GM12878 (cell line): ENCODE data around the gene STX16. TPM values are rescaled to one million over a fixed set of nuclear protein-coding genes. Genes with fewer than 3 reads are reported as not detected.

ENCODE experiments used
- ATAC-seq: fragments of 200-7000 bp; cut with Tn5 transposase; 3 replicates; pipeline ENCODE4 v1.9.1; 2020; ENCODE audit warnings: mild to moderate bottlenecking, moderate library complexity
- BruUV-seq: library from RNA; stranded (reverse); fragments of 400-500 nt; replicated peaks from 2 replicates; lab custom pipeline; 2021; lab: Mats Ljungman, UMichigan
- CTCF ChIA-PET: fragments of 300-600 bp; sonication (Branson Sonifier 250); formaldehyde crosslinking; extraction: SDS; loops from one replicate; lab custom pipeline; 2021; ENCODE audit warnings: inconsistent platforms; lab: Yijun Ruan, JAX
- POLR2A ChIA-PET: fragments of 350-600 bp; formaldehyde crosslinking; extraction: SDS; loops from one replicate; lab custom pipeline; 2021; ENCODE audit warnings: inconsistent platforms; lab: Charles Lee
- RAD21 ChIA-PET: fragments of 300-600 bp; sonication (Branson Sonifier 250); formaldehyde crosslinking; loops from one replicate; lab custom pipeline; 2023; ENCODE audit warnings: antibody characterized with exemption; ENCODE audit not compliant: unreplicated experiment; lab: Charles Lee
- SMC1A ChIA-PET: fragments of 300-600 bp; sonication (Branson Sonifier 250); formaldehyde crosslinking; loops from one replicate; lab custom pipeline; 2023; ENCODE audit not compliant: unreplicated experiment, uncharacterized antibody; lab: Charles Lee
- DNase-seq: peaks from one replicate; pipeline ENCODE4 v3.0.0-alpha.2; 2011; ENCODE audit warnings: low read depth, low spot score
- FAIRE-seq: peaks from 3 replicates; lab custom pipeline; 2011; peaks lifted over from hg19 to GRCh38; lab: Jason Lieb, UNC
- H2AFZ ChIP-seq: 2 replicates; pipeline ENCODE4 v1.6.0; 2011; ENCODE audit warnings: low read depth, low read length, control low read depth; ENCODE audit not compliant: control insufficient read depth
- H3K27ac ChIP-seq: 2 replicates; pipeline ENCODE4 v1.5.1; 2011; ENCODE audit warnings: control low read depth; ENCODE audit not compliant: control insufficient read depth, insufficient read depth
- H3K27me3 ChIP-seq, 2 experiments: replicated peaks in 1 of 2; 2 replicates each; pipeline versions ENCODE4 v1.6.0 to v1.6.1; 2011; ENCODE audit warnings: low read length in 1 of 2; ENCODE audit not compliant: control insufficient read depth in 2 of 2, insufficient read depth in 2 of 2
- H3K36me3 ChIP-seq, 2 experiments: 2 replicates each; pipeline ENCODE4 v1.5.1; 2011; ENCODE audit warnings: low read length in 1 of 2; ENCODE audit not compliant: control insufficient read depth in 2 of 2, insufficient read depth in 2 of 2
- H3K4me1 ChIP-seq: 2 replicates; pipeline ENCODE4 v1.6.1; 2011; ENCODE audit warnings: mild to moderate bottlenecking, low read length, moderate library complexity, mixed read lengths; ENCODE audit not compliant: control insufficient read depth, insufficient read depth
- H3K4me2 ChIP-seq: 2 replicates; pipeline ENCODE4 v1.6.0; 2011; ENCODE audit warnings: control low read depth; ENCODE audit not compliant: control insufficient read depth, insufficient read depth
- H3K4me3 ChIP-seq: fragments of 200-600 bp; sonication (generic); 2 replicates; pipeline ENCODE4 v1.5.1; 2016
- H3K79me2 ChIP-seq: 2 replicates; pipeline ENCODE4 v1.6.0; 2011; ENCODE audit warnings: low read length; ENCODE audit not compliant: control insufficient read depth, insufficient read depth
- H3K9ac ChIP-seq: 2 replicates; pipeline ENCODE4 v1.8.0; 2011; ENCODE audit warnings: low read length, control low read depth, mixed read lengths; ENCODE audit not compliant: control insufficient read depth, insufficient read depth
- H3K9me3 ChIP-seq: replicated peaks from 3 replicates; pipeline ENCODE4 v1.5.1; 2011; ENCODE audit warnings: mild to moderate bottlenecking, low read length; ENCODE audit not compliant: control insufficient read depth, insufficient read depth
- H4K20me1 ChIP-seq: 2 replicates; pipeline ENCODE4 v1.6.0; 2011; ENCODE audit not compliant: control insufficient read depth, insufficient read depth
- POLR2A ChIP-seq: IDR thresholded peaks from 2 replicates; pipeline ENCODE4 v1.6.1; 2011; ENCODE audit warnings: low read depth, mild to moderate bottlenecking, low read length
- TAF1 ChIP-seq: IDR thresholded peaks from 2 replicates; pipeline ENCODE4 v1.6.1; 2011; ENCODE audit warnings: mild to moderate bottlenecking, low read depth, low read length, borderline replicate concordance
- WGBS: methylation state at CpG from one replicate; pipeline ENCODE4 v1.1.6; 2016; ENCODE audit warnings: low lambda C conversion rate; ENCODE audit not compliant: insufficient replicate concordance, insufficient coverage; ENCODE audit errors: missing lambda C conversion rate; 5-methylcytosine and 5-hydroxymethylcytosine counted together
- in situ Hi-C: fragments of 300-500 bp; cut with MboI; formaldehyde crosslinking; loops from 9 replicates; pipeline ENCODE4 v1.14.3; 2018; ENCODE audit warnings: mixed read lengths
- intact Hi-C: fragments of 100-400 bp; cut with micrococcal nuclease; formaldehyde crosslinking; loops from one replicate; pipeline ENCODE4 v1.14.2; 2022; ENCODE audit not compliant: unreplicated experiment
- polyA plus RNA-seq, 11 experiments: library from polyadenylated mRNA; depleted of rRNA in 4 of 11; unstranded in 6 of 11; stranded (reverse) in 5 of 11; fragments of >200 nt; fragmentation: Nextera tagmentation in 4 of 11; fragmentation: Illumina TruSeq in 1 of 11; extraction: Ambion mirVana in 4 of 11; extraction: Trizol in 1 of 11; gene quantifications; 1 replicate in 1 of 11; 2 replicates in 10 of 11; pipeline versions ENCODE4 v1.2.1 to v1.2.3, GENCODE V29; 2011 to 2016; ENCODE audit warnings: inconsistent platforms in 2 of 11, missing spikeins in 2 of 11, low read depth in 1 of 11
- total RNA-seq, 4 experiments: library from RNA; depleted of rRNA in 3 of 4; stranded (reverse); fragments of >200 nt in 3 of 4; fragmentation: Illumina TruSeq in 1 of 4; extraction: Trizol in 1 of 4; gene quantifications; 2 replicates each; pipeline versions ENCODE4 v1.2.1 to v1.2.3, GENCODE V29; 2013 to 2021
- TF ChIP-seq, protein P1 (sequence below): fragments of 450-650 bp; IDR thresholded peaks from 2 replicates; pipeline ENCODE4 v1.6.1; 2016; ENCODE audit warnings: mild to moderate bottlenecking

STX16 gene
- total and polyA plus RNA-seq, 10 of the 15 experiments (the other 5 are each of a cell fraction or from before 2014, with no cell fraction given): 6.3 to 68.4 (median 35.8) TPM

DNA sequence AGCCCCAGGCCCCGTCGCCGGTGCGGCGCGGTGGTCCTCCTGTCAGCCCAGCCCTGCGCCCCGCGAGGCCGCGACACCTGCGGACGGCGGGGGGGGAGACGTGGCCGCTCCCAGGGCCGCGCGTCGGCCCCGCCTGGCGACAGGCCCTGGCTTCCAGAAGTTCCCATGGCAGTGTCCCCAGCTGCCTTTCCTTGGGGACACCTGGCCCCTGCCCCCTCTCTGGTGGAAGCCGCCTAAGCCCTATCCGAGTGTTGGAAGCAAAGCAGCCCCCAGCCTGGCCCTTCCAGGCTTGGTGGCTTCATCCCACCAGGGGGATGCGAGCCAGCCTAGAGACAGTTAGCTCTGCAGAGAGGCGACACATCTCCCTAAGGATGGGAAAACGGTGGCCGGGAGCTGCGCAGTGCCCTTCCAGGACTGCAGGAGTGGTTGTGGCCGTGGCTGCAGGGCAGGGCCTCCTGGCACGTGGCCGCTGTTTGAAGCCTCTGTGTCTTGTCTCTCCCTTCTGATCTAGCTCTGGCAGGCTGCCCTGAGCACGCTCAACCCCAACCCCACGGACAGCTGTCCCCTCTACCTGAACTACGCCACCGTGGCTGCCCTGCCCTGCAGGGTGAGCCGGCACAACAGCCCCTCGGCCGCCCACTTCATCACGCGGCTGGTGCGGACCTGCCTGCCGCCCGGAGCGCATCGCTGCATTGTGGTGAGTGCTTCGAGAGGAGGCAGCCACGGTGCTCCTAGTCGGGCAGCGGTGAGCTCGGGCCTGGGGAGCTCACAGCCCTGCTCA is 42.3 kb downstream of the STX16 start:
- ChIA-PET CTCF (interaction anchor here (1.2 to 1.8 kb wide), 3 partner anchors 10 to 35 kb away, joined by 4 to 6 read pairs (median 5); no protein-coding TSS in a partner anchor), SMC1A (no interaction called here), RAD21 (interaction anchor here (0.6 kb wide), 1 partner anchor 42 kb away, joined by 3 read pairs; the partner anchor contains the start of gene STX16), POLR2A (no interaction called here)
- H3K4me1 ChIP-seq: peaks cover 5% of the 10 kb centered on the region
- H3K36me3 ChIP-seq: peaks cover 0 to 1% of the 10 kb centered on the region in 2 experiments; a peak in 1 of 4 replicates
- H3K4me2 ChIP-seq: peak overlapping the region; percentile 70
- FAIRE-seq (no peak), ATAC-seq (peak; percentile 3; the same call in 2 of the 3 replicates), DNase-seq (no peak)
- H3K9me3 ChIP-seq: no peaks in the 10 kb centered on the region
- no TSS peak for BruUV-seq
- in situ Hi-C loops (loop anchor here (25.0 kb wide), 1 partner anchor 456 kb away; the partner anchor contains the start of gene ANKRD60), intact Hi-C loops (loop anchor here (5.0 to 10.0 kb wide), 2 partner anchors 41 to 459 kb away; partner anchors contain the start of gene STX16)
- no peak overlapping the region; the same call in 1 of the 2 replicates for H2AFZ ChIP-seq
- H4K20me1 ChIP-seq: no peaks in the 10 kb centered on the region
- TF ChIP-seq TAF1 (no peak), POLR2A (peak; percentile 30; the same call in 1 of the 2 replicates)
- TF ChIP-seq, protein P1, sequence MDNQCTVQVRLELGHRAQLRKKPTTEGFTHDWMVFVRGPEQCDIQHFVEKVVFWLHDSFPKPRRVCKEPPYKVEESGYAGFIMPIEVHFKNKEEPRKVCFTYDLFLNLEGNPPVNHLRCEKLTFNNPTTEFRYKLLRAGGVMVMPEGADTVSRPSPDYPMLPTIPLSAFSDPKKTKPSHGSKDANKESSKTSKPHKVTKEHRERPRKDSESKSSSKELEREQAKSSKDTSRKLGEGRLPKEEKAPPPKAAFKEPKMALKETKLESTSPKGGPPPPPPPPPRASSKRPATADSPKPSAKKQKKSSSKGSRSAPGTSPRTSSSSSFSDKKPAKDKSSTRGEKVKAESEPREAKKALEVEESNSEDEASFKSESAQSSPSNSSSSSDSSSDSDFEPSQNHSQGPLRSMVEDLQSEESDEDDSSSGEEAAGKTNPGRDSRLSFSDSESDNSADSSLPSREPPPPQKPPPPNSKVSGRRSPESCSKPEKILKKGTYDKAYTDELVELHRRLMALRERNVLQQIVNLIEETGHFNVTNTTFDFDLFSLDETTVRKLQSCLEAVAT: 0 out of 2 replicates have a peak, but pooled peaks have one; percentile 18
- H3K9ac ChIP-seq: peak overlapping the region; percentile 61
- WGBS: 61% methylated on average over 42 of the region's 51 CpGs
- H3K27me3 ChIP-seq: no peaks in the 10 kb centered on the region
- H3K27ac ChIP-seq: no peak overlapping the region
- no peaks in the 10 kb centered on the region; the same call in 1 of the 2 replicates for H3K79me2 ChIP-seq
- peak overlapping the region; percentile 75 for H3K4me3 ChIP-seq
